Stimulated activated CD4-positive, alpha-beta T cell treated with anti-CD3 and anti-CD28 coated beads, Interleukin-12 subunit alpha, Interleukin-12 subunit beta, amount 100 ng/mL, for 48 hours (primary cell): ENCODE measurements around the gene CYRIA.

Experiments
- DNase-seq, 3 donors: peaks; one replicate each; pipeline ENCODE4 v3.0.0-alpha.2; 2020; ENCODE audit warnings: low read depth in 2 of 3, low spot score in 1 of 3

Gene CYRIA

DNA sequence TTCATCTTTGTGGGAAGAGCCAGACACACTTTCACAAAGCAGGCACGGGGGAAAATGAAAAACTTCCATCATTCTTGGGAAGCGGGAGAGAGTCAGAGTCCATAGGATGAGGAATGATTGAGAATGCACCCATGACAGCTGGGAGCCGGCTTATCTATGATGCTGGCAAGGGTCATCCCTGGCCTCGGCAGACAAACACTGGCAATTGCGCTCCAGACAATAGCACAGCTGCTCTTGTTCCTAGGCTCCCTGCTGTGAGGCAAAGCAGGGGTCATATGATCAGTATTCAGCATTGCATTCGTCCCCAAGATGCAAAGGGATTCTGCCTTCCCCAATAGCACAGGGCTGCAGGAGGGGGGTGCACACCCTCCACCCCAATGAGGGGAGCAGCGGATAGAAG lies 33.0 kb downstream of the CYRIA start:
- DNase-seq = no peak

GRCh38 chr2:16630463-16630862 lies 35.2 kb downstream of the CYRIA start:
- no peak for DNase-seq

DNA sequence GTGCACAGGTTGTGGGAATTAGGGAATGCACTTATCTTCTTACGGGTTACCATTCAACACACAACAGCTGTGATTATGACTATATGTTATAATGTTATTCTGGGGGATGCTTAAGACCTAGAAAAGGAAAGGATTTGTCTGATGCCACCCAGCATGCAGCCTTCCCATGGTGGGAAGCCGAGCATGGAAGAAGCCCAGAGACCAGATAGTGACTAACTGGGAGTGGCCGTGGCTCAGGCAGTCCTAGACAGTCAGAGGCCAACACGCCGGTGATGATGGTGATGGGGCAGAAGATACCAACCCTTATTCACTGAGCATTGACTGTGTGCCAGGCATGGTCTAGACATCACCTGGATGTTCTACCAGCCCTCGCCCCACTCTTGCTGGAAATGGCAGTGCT lies 35.9 kb downstream of the CYRIA start:
- no peak for DNase-seq

- no peak for DNase-seq
Observed at GRCh38 chr2:16629044-16629443, 36.6 kb downstream of the CYRIA start.

GRCh38 chr2:16628314-16628713 lies 37.3 kb downstream of the CYRIA start:
- no peak for DNase-seq

DNA sequence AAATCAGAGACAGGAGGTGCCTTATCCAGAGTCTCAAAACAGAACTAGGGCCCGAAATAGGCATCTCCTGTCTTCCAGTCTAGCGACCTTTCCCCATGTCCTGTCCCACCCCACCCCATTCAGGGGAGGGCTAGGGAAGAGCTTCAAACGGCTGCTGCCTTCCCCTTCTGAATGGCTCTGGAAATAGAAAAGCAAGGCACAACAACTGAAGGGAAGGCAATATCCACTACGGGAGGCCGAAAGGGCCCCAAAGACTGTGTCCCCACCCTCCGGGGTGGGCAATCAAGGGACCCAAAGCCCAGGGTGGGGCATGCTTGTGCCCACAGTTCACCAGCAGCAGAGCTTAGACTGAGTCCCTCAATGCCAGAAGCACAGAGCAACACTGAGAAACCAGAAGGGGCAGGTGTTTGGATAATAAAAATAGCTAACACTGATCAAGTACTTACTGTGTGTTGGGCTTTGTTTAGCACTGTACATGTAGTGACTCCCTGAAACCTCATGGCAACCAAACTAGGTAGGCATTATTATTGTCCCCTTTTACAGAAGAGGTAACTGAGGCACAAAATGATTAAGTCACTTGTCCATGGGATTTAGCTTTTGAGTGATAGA lies 38.5 kb downstream of the CYRIA start:
- no peak for DNase-seq

DNA sequence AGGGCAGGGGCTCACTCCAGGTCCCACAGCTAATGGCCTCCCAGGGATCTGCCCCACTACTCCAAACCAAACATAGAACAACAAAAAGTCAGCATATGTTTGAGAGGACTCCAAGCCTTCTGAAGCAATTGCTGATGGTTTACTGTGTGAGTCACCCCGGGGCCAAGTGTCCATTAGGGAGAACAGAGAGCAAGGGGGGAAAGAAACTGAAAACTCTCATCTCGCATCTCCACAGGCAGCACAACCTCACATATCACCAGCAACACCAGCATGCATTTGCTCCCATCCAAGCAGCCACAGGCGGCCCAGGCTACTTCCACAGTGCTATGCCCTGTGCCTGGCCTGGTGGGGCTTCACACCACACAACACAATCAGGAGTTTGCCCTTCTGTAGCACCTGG lies 39.1 kb downstream of the CYRIA start:
- DNase-seq = no peak

GRCh38 chr2:16625759-16626158 lies 39.9 kb downstream of the CYRIA start:
- DNase-seq = no peak

DNA sequence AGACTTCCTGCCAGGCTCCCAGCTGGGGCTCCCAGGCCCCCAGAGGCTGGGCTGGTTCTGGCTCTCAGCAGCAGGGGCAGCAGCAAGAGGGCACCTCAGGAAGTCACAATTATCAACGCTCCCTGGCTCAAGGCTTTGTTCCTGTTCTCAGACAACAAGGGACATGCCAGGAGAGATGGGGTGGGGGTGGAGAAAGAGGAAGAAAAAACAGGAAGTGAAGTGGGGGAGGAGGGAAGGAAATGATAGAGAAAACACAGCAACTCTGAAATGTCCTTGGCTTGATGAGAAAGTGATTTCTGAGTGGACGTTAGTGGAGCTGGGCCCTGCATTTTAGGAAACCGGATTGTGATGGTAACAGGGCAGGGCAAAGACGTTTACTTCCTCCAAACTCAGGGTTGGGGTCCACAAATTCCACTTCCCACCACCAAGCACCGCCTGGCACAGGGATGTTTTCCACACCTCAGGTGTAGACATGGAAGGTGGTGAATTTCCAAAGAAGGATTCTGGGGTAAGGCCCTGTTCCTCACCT lies 40.4 kb downstream of the CYRIA start:
- DNase-seq = no peak

GRCh38 chr2:16624436-16624780 lies 41.2 kb downstream of the CYRIA start:
- DNase-seq = no peak

GRCh38 chr2:16623564-16624435 lies 41.8 kb downstream of the CYRIA start:
- DNase-seq = no peak

GRCh38 chr2:16623031-16623430 lies 42.6 kb downstream of the CYRIA start:
- DNase-seq = no peak

- DNase-seq = no peak
Observed at GRCh38 chr2:16622399-16622968, 43.1 kb downstream of the CYRIA start.

DNA sequence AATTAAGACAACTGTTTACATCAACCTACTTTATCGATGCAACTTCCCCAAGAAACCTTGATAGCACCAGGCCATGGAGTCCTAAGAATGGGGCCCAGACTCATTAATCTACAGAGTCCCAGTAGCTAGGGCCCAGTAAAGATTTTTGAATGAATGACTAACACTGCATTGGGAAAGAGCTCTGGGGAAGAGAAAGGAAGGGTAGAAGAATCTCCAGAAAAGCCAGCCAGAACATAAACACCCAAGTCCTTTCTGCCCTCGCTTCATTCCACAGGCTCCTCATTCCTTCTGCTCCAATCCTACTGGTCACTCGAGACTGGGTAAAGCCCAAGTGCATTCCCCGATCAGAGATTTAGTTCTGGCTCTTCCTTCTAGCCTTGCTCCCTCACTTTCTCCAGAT lies 44.3 kb downstream of the CYRIA start:
- DNase-seq = no peak

- DNase-seq = no peak
Observed at GRCh38 chr2:16620590-16620989, 45.0 kb downstream of the CYRIA start.

GRCh38 chr2:16619576-16620245 lies 45.9 kb downstream of the CYRIA start:
- DNase-seq = no peak

GRCh38 chr2:16617282-16618266 lies 48.1 kb downstream of the CYRIA start:
- no peak for DNase-seq
